SJCRH30 (cell line): ENCODE data around the gene RND1. TPM values are rescaled to one million over a fixed set of nuclear protein-coding genes. Genes with fewer than 3 reads are reported as not detected.
A peak's percentile ranks its signal among the peaks of the same experiment; 100 is the strongest.
"Not testable (repeated sequence)": the region's sequence is repeated elsewhere in the genome, so short reads cannot be mapped to it uniquely, and the experiment has no call there.

Experiments used
- DNase-seq, 2 experiments: peaks; one replicate each; pipeline ENCODE4 v3.0.0-alpha.2; 2015 to 2020
- H3K27ac ChIP-seq: fragments of 250-450 bp; sonication (Bioruptor Pico); 2 replicates; pipeline ENCODE4 v1.5.1; 2020; ENCODE audit warnings: mild to moderate bottlenecking, moderate library complexity
- H3K27me3 ChIP-seq: fragments of 250-450 bp; sonication (Bioruptor Pico); 2 replicates; pipeline ENCODE4 v1.5.1; 2020; ENCODE audit warnings: mild to moderate bottlenecking, moderate library complexity
- H3K36me3 ChIP-seq: fragments of 250-450 bp; sonication (Bioruptor Pico); 2 replicates; pipeline ENCODE4 v1.5.1; 2020; ENCODE audit warnings: mild to moderate bottlenecking, moderate library complexity
- H3K4me1 ChIP-seq: fragments of 250-450 bp; sonication (Bioruptor Pico); 2 replicates; pipeline ENCODE4 v1.5.1; 2020; ENCODE audit warnings: mild to moderate bottlenecking, moderate library complexity
- H3K4me3 ChIP-seq: fragments of 250-450 bp; sonication (Bioruptor Pico); 2 replicates; pipeline ENCODE4 v1.5.1; 2020; ENCODE audit warnings: mild to moderate bottlenecking, moderate library complexity
- H3K9me3 ChIP-seq: fragments of 250-450 bp; sonication (Bioruptor Pico); replicated peaks from 2 replicates; pipeline ENCODE4 v1.5.1; 2020; ENCODE audit warnings: mild to moderate bottlenecking, moderate library complexity
- total RNA-seq: library from RNA; depleted of rRNA; stranded (reverse); fragments of >200 nt; shearing (Covaris generic); gene quantifications from 2 replicates; pipeline ENCODE4 v1.2.3, GENCODE V29; 2014; rRNA removed

Gene RND1
- total RNA-seq, result 0.10 and 0.43 TPM in 2 replicates

DNA sequence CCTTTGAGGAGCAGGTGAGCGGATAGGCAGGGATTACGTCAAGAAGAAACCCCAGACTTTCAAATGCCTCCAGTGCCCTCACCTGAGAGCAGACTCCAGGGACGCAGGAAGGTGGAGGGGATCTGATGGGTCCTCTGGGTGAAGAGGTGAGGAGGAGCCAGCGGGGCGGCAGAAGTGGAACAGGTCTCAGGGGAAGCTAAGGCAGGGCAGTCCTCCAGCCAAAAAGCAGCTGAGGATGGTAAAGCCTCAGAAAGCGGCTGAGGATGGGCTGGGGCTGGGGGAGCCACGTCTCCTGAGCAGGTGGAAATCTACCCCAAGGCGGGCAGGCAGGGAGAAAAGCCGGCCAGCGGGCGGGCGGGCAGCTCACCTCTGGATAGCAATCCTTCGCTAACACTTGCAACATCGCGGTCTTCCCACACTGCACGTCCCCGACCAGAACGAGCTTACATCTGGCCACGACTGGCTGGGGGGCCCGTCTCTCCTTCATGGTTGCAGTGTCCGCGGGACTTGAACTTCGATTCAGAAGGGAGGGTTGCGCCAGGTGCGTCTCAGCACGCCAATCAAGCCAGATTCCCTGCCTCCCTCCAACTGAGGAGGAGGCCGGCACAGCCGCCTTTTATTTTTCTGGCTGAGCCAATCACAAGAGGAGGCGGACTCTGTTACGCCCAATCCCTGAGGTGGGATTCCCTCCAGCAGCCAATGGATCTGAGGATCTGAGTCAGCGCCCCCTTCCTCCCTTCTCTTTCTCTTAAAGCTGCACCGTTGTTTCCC is at the start of gene RND1:
Gene RND1, minus strand, starts transcription at position 590 of the 771 bp plus-strand sequence. Its CDS starts 103 bp downstream, at position 487.
- Histone ChIP-seq H3K4me1 (no peaks in the 10 kb centered on the region), H3K9me3 (no peaks in the 10 kb centered on the region), H3K27ac (no peak within 1 kb of the TSS), H3K27me3 (peaks cover 43% of the 10 kb centered on the region), H3K36me3 (no peaks in the 10 kb centered on the region), H3K4me3 (peak within 1 kb of the TSS; percentile 53)
- peak; percentile 90 to 95 for DNase-seq

DNA sequence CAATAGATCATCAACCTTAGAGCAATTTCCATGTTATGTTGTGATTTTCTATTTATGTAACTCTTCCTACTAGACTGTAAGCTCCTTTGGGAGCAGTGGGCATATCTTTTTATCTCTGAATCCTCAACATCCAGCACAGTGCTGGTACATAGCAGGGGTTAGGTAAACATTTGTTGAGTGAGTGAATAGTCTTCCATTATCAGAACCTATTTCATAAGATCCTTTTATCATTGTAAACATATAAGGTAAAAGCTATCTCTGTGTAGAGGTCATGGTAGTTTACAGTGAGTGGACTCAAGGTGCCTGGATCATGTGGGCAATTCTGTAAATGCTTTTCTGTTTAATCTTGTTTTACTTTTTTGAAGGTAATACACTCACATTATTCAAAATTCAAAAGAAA is 44.5 kb upstream of the RND1 start:
- Histone ChIP-seq H3K9me3 (no peaks in the 10 kb centered on the region), H3K27ac (no peak overlapping the region), H3K27me3 (no peaks in the 10 kb centered on the region; the same call in 1 of the 2 replicates), H3K36me3 (no peaks in the 10 kb centered on the region), H3K4me3 (no peak overlapping the region), H3K4me1 (no peaks in the 10 kb centered on the region)
- no peak for DNase-seq

DNA sequence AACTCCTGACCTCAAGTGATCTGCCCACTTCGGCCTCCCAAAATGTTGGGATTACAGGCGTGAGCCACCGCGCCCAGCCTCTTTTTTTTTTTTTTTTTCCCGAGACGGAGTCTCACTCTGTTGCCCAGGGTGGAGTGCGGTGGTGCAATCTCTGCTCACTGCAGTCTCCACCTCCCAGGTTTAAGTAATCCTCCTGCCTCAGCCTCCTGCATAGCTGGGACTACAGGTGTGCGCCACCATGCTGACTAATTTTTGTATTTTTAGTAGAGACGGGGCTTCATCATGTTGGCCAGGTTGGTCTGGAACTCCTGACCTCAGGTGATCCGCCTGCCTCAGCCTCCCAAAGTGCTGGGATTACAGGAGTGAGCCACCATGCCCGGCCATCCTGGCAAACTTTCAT is 44.0 kb upstream of the RND1 start:
- not testable (repeated sequence) for H3K27ac ChIP-seq, H3K4me3 ChIP-seq, H3K27me3 ChIP-seq, H3K9me3 ChIP-seq, H3K4me1 ChIP-seq, DNase-seq, H3K36me3 ChIP-seq

DNA sequence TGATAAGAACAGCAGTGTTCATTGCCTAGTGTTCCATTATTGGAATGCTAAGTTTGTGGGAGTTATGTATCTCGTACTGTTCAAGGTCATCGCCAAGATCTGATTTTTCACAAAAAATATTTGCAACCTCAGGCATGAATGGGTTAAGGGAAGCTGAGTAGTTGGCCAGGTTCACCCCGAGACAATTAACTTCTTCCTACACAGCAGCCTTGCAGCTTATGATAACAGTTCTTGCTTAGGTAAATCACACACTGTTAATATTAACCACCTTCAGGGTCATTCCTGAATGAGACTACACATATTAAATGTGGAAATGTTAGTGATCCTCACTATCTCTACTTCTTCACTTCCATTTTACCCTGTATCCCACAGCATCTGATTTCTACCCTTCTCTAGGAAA is 41.6 kb upstream of the RND1 start:
- Histone ChIP-seq H3K27me3 (peaks cover 5% of the 10 kb centered on the region; the same call in 1 of the 2 replicates), H3K27ac (no peak overlapping the region), H3K4me3 (no peak overlapping the region), H3K4me1 (peaks cover 5% of the 10 kb centered on the region; the same call in 1 of the 2 replicates), H3K36me3 (no peaks in the 10 kb centered on the region), H3K9me3 (no peaks in the 10 kb centered on the region)
- no peak for DNase-seq

DNA sequence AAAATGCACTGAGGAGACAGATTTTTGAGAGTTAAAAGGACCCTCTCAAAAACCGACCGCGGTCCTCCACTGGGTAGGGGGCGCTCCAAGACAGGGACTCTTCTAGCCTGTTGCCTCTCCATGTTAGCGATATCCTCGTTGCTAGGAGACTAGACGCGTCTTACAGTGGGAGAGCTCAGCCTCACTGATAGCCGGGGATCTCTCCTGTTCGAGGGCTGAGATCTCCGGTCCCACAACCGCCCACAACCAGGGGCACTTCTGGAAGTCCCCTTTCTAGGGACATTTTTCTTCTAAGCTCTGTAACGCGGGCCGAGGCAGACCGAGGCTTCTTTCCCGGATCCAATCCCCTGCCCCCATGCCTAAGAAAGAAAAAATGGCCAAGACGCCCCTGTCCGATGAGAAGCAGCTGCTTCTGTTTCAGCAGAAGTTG is 38.3 kb upstream of the RND1 start:
- no peaks in the 10 kb centered on the region for H3K36me3 ChIP-seq
- H3K27ac ChIP-seq, result no peak overlapping the region
- H3K4me1 ChIP-seq, result peaks cover 5% of the 10 kb centered on the region; the same call in 1 of the 2 replicates
- DNase-seq, result peak; percentile 93
- peak overlapping the region; percentile 50 for H3K4me3 ChIP-seq
- peaks cover 5% of the 10 kb centered on the region for H3K27me3 ChIP-seq
- H3K9me3 ChIP-seq, result no peaks in the 10 kb centered on the region

DNA sequence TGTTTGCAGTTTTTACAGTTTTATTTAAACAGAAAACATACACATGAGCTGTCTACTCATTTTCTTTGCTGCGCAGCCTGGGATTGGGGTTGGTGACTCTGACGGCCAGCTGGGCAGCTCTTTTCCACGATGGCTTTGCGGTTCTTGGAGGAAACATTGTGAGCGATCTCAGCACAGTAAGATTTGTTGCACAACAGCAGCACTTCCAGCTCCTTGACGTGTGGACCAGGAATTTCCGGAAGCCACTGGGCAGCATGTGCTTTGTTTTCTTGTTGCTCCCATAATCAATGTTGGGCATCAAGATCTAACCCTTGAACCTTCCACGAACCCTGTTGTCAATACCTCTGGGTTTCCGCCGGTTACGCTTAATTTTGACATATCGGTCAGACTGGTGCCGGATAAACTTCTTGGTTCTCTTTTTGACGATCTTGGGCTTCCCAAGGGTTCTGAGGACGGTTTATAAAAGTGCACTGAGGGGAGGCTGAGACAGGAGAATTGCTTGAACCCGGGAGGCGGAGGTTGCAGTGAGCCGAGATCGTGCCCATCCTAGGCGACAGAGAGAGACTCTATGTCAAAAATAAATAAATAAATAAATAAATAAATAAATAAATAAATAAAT is 37.8 kb upstream of the RND1 start:
- no peak for DNase-seq
- H3K4me3 ChIP-seq, result no peak overlapping the region
- H3K27ac ChIP-seq, result no peak overlapping the region

DNA sequence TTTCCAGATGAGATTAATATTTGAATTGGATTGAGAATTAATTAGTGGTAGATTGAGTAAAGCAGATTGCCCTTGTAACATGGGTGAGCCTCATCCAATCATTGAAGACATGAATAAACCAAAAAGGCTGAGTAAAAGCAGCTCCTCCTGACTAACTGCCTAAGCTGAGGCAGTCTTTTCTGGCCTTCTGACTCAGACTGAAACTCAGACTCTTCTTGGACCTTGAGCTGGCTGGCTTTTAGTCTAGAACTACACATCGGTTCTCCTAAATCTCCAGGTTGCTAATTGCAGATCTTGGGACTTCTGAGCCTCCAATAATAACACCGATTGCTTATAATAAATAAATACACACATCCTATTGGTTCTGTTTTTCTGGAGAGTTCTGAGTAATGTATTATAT is 35.6 kb upstream of the RND1 start:
- peaks cover 5% of the 10 kb centered on the region; the same call in 1 of the 2 replicates for H3K4me1 ChIP-seq
- H3K36me3 ChIP-seq, result no peaks in the 10 kb centered on the region
- H3K4me3 ChIP-seq, result no peak overlapping the region
- DNase-seq, result no peak
- no peaks in the 10 kb centered on the region for H3K9me3 ChIP-seq
- no peak overlapping the region for H3K27ac ChIP-seq
- peaks cover 9% of the 10 kb centered on the region for H3K27me3 ChIP-seq

More for the DNA sequence above, 37.8 kb upstream of the RND1 start:
- Histone ChIP-seq H3K36me3 (no peaks in the 10 kb centered on the region), H3K4me1 (peaks cover 5% of the 10 kb centered on the region; the same call in 1 of the 2 replicates), H3K27me3 (peaks cover 5% of the 10 kb centered on the region), H3K9me3 (no peaks in the 10 kb centered on the region)

DNA sequence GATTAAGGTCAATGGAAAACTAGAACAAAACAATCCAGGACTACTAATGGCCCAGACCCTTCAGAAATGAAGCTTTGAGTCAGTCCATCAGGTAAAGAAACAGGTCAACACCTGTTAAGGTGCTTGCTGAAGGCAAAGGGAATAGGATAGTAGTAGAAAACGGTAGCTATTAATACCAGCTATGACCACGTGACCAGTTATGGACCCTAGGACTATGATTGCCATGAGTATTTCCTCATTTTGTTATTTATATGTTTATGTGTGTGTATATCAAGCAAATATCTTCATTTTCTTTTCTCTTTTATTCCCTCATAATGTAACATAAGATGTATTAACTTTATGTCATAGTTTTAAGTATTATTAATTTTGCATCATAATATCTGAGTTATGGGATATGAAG is 34.0 kb upstream of the RND1 start:
- H3K4me1 ChIP-seq, result peaks cover 3% of the 10 kb centered on the region; the same call in 1 of the 2 replicates
- H3K27ac ChIP-seq, result no peak overlapping the region
- H3K9me3 ChIP-seq, result no peaks in the 10 kb centered on the region
- DNase-seq, result no peak
- no peak overlapping the region for H3K4me3 ChIP-seq
- H3K36me3 ChIP-seq, result no peaks in the 10 kb centered on the region
- peaks cover 5% of the 10 kb centered on the region for H3K27me3 ChIP-seq

DNA sequence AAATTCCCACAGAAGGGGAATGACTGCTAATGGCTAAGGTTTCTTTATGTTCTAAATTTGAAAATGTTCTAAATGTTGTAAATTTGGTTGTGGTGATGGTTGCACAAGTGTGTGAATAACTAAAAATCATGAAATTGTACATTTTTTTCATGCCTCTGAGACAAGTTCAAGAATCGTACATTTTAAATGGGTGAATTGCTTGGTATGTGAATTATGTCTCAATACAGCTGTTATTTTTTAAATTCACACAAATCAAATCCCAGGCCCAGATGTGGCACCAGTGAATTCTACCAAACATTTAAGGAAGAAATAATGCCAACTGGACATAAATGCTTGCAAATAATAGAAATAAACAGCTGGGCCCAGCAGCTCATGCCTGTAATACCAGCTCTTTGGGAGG is 28.6 kb upstream of the RND1 start:
- Histone ChIP-seq H3K27me3 (peaks cover 14% of the 10 kb centered on the region), H3K4me3 (no peak overlapping the region), H3K27ac (no peak overlapping the region), H3K4me1 (no peaks in the 10 kb centered on the region), H3K36me3 (no peaks in the 10 kb centered on the region), H3K9me3 (no peaks in the 10 kb centered on the region)
- no peak for DNase-seq

DNA sequence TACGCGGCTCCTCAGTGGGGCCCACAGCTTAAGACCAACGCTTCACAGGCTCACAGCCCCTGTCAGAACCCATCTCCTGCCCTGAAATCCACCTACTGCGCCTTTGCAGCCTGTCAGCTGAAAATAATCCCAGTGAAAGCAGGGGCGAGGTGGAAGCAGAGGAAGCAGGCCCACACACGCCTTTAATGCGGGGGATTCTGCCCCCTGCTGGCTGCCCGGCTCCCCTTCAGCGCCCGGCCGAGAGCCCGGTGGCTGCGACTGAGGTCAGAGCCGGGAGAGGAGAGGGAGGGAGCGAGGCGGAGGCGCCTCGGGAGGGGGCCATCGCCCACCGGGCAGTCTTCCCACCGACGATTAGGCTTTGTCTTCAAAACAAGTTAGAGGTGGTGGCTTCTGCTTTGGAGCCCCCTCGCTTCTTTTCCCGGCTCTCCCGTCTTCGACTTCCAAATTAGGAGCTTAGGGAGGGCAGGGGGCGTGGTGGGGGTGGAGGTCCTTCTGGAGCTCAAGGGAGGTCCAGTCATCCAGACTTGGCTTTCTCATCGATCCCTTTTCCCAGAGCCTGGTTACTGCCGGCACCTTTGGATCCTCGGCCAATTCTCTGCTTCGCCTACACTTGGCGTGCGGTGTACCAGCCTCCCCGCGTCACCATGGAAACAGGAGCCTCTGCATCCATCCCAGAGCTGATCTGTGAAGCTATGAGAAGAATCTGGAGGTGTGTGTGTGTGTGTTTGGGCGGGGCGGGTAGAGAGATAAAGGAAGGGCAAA is 25.2 kb upstream of the RND1 start:
- no peak overlapping the region for H3K4me3 ChIP-seq

DNA sequence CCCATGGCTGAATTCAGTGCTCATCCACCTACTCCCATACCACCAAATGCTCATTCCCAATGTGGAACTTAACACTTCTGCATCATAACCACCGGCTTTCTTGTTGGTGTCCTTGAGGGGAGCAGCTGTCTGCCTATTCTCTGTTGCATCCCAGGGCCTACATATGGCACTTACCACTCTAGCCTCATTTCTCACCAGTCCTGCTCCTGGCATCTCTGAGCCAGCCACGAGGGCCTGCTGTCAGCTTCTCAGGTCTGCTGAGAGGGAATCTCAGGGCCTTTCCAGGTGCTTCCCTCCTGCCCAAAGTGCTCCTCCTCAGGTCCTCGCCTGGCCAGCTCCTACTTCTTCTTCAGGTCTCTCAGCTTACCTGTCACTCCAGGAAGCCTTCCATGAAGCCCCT is 24.0 kb upstream of the RND1 start:
- no peaks in the 10 kb centered on the region for H3K9me3 ChIP-seq
- H3K27ac ChIP-seq, result no peak overlapping the region
- DNase-seq, result no peak
- H3K4me1 ChIP-seq, result no peaks in the 10 kb centered on the region
- peaks cover 12% of the 10 kb centered on the region for H3K27me3 ChIP-seq
- no peak overlapping the region for H3K4me3 ChIP-seq
- no peaks in the 10 kb centered on the region for H3K36me3 ChIP-seq

More for the DNA sequence above, 25.2 kb upstream of the RND1 start:
- no peaks in the 10 kb centered on the region for H3K9me3 ChIP-seq
- H3K4me1 ChIP-seq, result no peaks in the 10 kb centered on the region
- H3K27me3 ChIP-seq, result peaks cover 12% of the 10 kb centered on the region
- no peak overlapping the region for H3K27ac ChIP-seq
- peak; percentile 78 to 88 for DNase-seq
- no peaks in the 10 kb centered on the region for H3K36me3 ChIP-seq

DNA sequence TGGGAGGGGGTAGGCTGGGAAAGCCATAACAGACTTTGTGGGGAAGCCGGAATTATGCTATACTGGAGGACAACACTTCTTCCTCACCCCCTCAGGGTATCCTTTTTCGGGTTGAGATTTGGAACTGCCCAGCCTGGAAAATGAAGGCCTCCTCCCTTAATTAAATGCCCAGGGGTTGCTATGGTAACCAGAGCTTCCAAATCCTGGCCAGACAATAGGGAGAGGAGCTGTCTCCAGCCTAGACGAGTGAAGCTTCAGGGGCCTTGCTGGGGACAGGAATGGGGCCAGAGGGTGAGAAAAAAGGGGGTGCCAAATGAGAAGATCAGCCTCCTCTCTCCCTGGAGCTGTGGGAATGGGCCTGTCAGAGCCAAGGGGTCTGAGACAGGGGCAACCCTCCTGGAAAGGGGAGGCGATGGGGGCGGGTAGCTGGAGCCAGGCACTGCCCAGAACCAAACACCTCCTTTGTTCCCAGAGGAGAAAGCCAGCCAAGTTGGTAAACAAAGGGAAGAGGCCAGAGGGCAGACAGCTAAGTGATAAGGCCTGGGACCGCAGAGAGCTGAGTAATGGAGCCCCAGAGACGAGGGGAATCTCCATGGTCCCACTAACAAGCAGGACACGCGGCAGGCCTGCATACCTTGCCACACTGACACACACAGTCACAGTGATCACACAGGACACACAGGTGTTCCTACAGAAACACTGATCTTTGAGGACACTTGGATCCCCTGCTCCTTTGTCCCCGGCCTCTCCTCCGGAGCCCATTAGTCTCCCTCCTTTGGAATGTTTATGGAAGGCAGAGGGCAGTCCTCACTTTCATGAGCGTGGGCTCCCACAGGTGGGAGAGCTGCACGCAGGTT is 17.9 kb upstream of the RND1 start:
- H3K27me3 ChIP-seq, result peaks cover 3% of the 10 kb centered on the region; the same call in 1 of the 2 replicates
- H3K27ac ChIP-seq, result no peak overlapping the region
- no peaks in the 10 kb centered on the region for H3K9me3 ChIP-seq
- no peak overlapping the region for H3K4me3 ChIP-seq
- H3K4me1 ChIP-seq, result peaks cover 21% of the 10 kb centered on the region
- peak; percentile 53 to 72 for DNase-seq
- H3K36me3 ChIP-seq, result no peaks in the 10 kb centered on the region

DNA sequence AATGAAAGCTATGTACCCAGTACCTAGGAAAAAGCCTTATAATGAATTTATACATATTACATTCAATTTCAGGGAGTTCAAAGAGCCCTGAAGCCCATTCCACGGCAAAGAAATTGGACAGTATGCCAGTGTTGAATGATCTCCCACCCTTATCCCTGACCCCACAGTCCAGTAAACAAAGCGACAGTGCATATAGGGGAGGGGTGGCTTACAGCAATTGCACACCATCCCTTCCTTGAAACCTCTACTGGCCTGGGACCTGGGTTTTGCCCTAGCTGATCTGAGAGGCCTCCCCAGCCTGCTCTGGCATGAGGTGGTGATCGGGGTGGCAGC is 17.3 kb upstream of the RND1 start:
- Histone ChIP-seq H3K27ac (no peak overlapping the region), H3K9me3 (no peaks in the 10 kb centered on the region), H3K36me3 (no peaks in the 10 kb centered on the region), H3K27me3 (no peaks in the 10 kb centered on the region), H3K4me1 (peaks cover 21% of the 10 kb centered on the region), H3K4me3 (no peak overlapping the region)
- DNase-seq, result no peak

DNA sequence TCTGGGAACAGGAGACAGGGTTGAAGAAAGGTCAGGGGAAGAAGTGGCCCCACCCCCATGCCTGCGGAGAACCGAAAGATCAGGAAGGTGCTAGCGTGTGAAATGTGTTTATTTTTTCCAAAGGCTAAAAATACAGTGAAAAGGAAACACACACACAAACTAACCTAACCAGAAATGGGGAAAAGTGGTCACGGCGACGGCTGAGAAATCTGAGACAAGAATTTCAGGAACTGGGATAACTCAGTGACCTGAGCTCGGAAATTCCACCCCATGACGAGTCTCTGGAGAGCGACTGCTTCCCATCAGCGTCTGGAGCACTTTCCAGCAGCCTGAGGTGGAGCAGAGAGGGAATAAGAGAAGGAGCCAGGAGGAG is 16.6 kb upstream of the RND1 start:
- peak; percentile 16 to 46 for DNase-seq
- Histone ChIP-seq H3K4me1 (peaks cover 21% of the 10 kb centered on the region), H3K27me3 (no peaks in the 10 kb centered on the region), H3K4me3 (peak overlapping the region; percentile 31), H3K9me3 (no peaks in the 10 kb centered on the region), H3K36me3 (no peaks in the 10 kb centered on the region), H3K27ac (no peak overlapping the region)
